DMS79 (cell line): ENCODE measurements around the gene HIP1.
"Not testable (repeated sequence)": the region's sequence is repeated elsewhere in the genome, so short reads cannot be mapped to it uniquely, and the experiment has no call there.

ENCODE experiments used
- DNase-seq: peaks from one replicate; lab custom pipeline; 2025; lab: John Stamatoyannopoulos, UW

Gene HIP1

GRCh38 chr7:75712517-75713361, 26.0 kb downstream of the HIP1 start:
- DNase-seq = no peak

GRCh38 chr7:75711656-75712514, 26.9 kb downstream of the HIP1 start:
- DNase-seq = no peak

- DNase-seq = no peak
These were observed 27.7 kb downstream of the HIP1 start for GRCh38 chr7:75711076-75711475.

GRCh38 chr7:75704928-75705327, 33.8 kb downstream of the HIP1 start:
- no peak for DNase-seq

- DNase-seq = no peak
These were observed 36.2 kb downstream of the HIP1 start for GRCh38 chr7:75702515-75702914.

- no peak for DNase-seq
These were observed 38.7 kb downstream of the HIP1 start for GRCh38 chr7:75699993-75700392.

- no peak for DNase-seq
These were observed 40.4 kb downstream of the HIP1 start for GRCh38 chr7:75698358-75698757.

GRCh38 chr7:75696263-75697037, 42.3 kb downstream of the HIP1 start:
- DNase-seq = no peak

GRCh38 chr7:75694638-75695399, 43.9 kb downstream of the HIP1 start:
- no peak for DNase-seq

- DNase-seq = not testable (repeated sequence)
These were observed 45.1 kb downstream of the HIP1 start for GRCh38 chr7:75693668-75694067.

- DNase-seq = no peak
These were observed 46.8 kb downstream of the HIP1 start for GRCh38 chr7:75691793-75692543.

- no peak for DNase-seq
These were observed 48.6 kb downstream of the HIP1 start for GRCh38 chr7:75690121-75690523.

GRCh38 chr7:75689246-75690099, 49.3 kb downstream of the HIP1 start:
- DNase-seq = no peak

GRCh38 chr7:75688200-75689136, 50.3 kb downstream of the HIP1 start:
- peak; percentile 22 for DNase-seq

GRCh38 chr7:75687246-75688088, 51.3 kb downstream of the HIP1 start:
- DNase-seq = no peak

- DNase-seq = no peak
These were observed 52.2 kb downstream of the HIP1 start for GRCh38 chr7:75686551-75686950.

GRCh38 chr7:75682052-75682451, 56.7 kb downstream of the HIP1 start:
- DNase-seq = not testable (repeated sequence)

GRCh38 chr7:75679060-75679459, 59.7 kb downstream of the HIP1 start:
- no peak for DNase-seq
